Urinary bladder (tissue), 4 donors: ENCODE data around the gene SLC25A22. TPM values are rescaled to one million over a fixed set of nuclear protein-coding genes. Genes with fewer than 3 reads are reported as not detected.

Experiments
- DNase-seq: peaks from one replicate; pipeline ENCODE4 v3.0.0-alpha.2; 2015; ENCODE audit errors: extremely low spot score
- H3K27ac ChIP-seq: one replicate; pipeline ENCODE4 v1.5.1; 2013; ENCODE audit warnings: low read depth, mild to moderate bottlenecking, moderate library complexity
- H3K36me3 ChIP-seq: one replicate; pipeline ENCODE4 v1.6.1; 2013; ENCODE audit warnings: mild to moderate bottlenecking, moderate library complexity; ENCODE audit not compliant: insufficient read depth
- H3K4me1 ChIP-seq: one replicate; pipeline ENCODE4 v1.6.1; 2013; ENCODE audit warnings: mild to moderate bottlenecking, moderate library complexity; ENCODE audit not compliant: insufficient read depth
- H3K4me3 ChIP-seq: one replicate; pipeline ENCODE4 v1.5.1; 2013; ENCODE audit warnings: low read depth, low read length
- WGBS: extraction: QIAGEN DNeasy Blood & Tissue Kit; methylation state at CpG from one replicate; pipeline ENCODE4 v1.1.7; 2013; 5-methylcytosine and 5-hydroxymethylcytosine counted together
- polyA plus RNA-seq: library from polyadenylated mRNA; stranded (reverse); fragments of 200-250 nt; gene quantifications from one replicate; pipeline ENCODE4 v1.2.3, GENCODE V29; 2013
- total RNA-seq: library from RNA; depleted of rRNA; stranded (reverse); fragments of >200 nt; gene quantifications from one replicate; pipeline ENCODE4 v1.2.3, GENCODE V29; 2014
- donor health status: healthy with polysubstance abuse.
- donor health status: healthy.

Gene SLC25A22
- total and polyA plus RNA-seq, 2 donors: 7.5 to 17.1 TPM

DNA sequence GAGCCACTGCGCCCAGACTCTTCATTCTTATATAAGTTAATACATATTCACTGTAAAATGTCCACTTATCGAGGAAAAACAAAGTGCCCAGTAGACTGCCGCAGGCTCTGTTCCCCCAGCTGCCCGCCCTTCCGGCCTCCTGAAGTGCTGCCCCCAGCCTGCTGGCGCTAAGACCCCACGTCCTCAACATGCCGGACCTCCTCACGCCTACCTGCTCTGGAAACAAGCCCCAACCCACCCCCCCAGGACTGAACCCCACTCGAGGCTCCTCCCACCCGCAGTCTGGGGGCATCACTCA lies 21.9 kb downstream of the SLC25A22 start:
- H3K4me1 ChIP-seq: no peaks in the 10 kb centered on the region
- 31% methylated on average over 11 of the region's 11 CpGs for WGBS
- peak overlapping the region; percentile 85 for H3K4me3 ChIP-seq

DNA sequence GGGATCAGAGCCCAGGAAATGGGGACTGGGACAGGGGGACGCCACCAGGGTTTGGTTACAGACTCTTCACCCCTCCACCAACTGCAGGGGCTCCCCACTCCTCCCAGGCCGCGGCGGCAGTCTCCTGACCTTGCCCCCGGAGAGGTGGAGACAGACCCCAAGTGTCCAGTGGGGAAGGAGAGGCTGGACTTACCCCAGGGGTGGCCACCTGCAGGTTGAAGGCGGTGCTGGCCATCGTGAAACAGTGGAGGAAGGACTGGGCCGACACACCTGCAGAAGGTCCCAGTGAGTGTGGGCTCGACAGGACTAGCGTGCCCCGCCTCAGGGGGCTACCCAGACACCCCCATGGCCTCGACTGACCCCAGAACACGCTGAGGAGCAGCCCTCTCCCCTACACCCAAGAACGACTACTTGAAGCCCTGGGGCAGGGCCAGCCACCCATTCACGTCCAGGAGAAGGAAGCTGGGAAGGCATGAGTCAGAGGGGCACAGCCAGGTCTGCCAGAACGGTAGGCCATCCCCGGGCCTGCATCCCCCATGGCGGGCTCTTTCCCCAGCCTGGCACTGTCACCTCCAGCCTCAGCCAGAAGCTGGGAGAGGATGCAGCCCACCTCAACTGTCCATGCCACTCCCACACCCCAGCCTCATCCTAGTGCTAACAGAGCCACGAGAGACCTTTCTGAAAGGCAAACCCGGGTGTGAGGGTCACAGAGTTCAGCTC lies 23.0 kb downstream of the SLC25A22 start:
- Histone ChIP-seq H3K27ac (no peak overlapping the region), H3K4me1 (no peaks in the 10 kb centered on the region), H3K4me3 (no peak overlapping the region), H3K36me3 (peaks cover 6% of the 10 kb centered on the region)
- WGBS: 70% methylated on average over 20 of the region's 20 CpGs
- no peak for DNase-seq

More for the DNA sequence above, 21.9 kb downstream of the SLC25A22 start:
- H3K27ac ChIP-seq: no peak overlapping the region
- H3K36me3 ChIP-seq: no peaks in the 10 kb centered on the region
- DNase-seq: no peak

DNA sequence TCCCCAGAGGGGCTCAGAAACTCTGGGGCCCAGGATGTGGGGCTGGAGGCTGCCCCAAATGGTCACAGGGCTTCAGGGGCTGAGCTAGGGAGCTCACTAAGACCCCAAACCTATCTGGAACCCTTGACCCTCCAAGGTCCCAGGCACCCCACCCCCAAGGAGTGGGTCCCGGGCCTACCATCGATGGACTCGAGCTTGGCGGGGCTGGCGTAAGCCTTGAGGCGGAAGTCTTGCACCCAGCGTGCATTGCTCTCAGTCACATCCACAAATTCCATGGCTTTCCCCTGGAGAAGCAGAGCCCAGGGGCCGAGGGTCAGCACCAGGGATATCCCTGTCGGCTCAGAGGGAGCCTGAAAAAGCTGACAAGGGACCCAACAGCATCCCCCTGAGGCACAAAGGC lies 24.3 kb downstream of the SLC25A22 start:
- Histone ChIP-seq H3K4me3 (no peak overlapping the region), H3K36me3 (peaks cover 8% of the 10 kb centered on the region), H3K27ac (no peak overlapping the region), H3K4me1 (no peaks in the 10 kb centered on the region)
- no peak for DNase-seq
- 87% methylated on average over 9 of the region's 9 CpGs for WGBS

DNA sequence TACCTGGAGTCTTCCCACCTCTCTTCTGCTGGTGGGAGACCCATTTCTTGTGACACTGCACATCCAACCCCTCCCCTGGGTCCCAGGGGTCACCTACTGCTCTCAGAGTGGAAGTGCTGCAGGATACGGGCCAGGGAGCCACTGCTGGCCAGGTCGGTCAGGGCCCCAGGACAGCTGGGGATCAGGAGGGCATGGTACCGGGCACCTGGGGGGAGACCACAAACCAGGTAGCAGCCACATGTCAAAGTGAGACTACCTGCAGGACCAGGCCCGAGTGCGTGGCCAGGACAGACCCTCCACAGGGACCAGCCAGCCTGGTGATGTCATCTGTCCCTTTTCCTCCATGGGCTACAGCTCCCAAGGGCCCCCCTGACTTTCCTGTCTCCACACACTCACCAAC lies 24.7 kb downstream of the SLC25A22 start:
- WGBS: 92% methylated on average over 5 of the region's 5 CpGs
- peaks cover 8% of the 10 kb centered on the region for H3K36me3 ChIP-seq

DNA sequence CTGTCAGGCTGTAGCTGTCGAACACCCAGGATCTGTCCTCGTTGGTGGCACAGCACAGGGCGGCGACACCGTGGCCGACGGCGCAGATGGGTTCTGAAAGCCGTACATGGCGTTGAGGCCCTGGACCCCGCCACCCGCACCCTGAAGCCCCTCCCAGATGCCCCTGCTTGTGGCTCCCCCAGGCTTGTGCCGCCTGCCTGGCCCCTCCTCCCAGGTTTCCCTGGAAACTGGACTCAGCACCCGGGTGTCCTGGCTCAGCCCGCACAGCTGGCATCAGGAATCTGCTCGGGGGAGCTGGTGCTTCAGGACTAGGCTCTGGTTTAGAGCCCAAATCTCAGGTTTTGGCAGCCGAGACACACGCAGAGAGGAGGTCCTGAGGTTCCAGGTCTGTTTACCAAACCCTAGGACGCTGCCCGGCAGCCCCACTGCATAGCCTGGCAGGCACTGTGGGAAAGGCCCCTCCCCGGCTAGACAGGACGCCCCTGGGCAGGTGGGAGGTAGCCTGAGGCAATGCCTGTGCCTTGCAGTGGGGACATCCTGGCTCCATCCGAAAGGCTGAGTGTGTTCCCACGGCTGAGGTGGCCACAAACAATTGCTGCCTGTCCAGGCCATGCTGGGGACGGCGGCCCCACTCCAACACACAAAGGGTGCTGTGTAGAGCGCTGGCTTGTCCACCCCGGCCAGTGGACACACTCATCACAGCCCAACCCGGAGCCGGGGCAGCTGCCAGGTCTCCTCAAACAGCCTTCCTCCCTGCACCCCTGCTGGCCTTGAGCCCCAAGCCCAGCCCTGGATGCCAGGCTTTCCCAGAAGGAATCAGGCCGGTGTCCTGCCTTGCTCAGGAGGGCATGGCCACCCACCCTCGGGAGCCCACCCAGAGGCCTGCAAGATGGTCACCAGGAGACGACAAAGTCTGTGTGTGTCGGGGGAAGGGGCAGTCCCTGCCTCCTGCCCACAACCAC lies 25.4 kb downstream of the SLC25A22 start:
- H3K27ac ChIP-seq: no peak overlapping the region
- H3K4me3 ChIP-seq: no peak overlapping the region
- peaks cover 8% of the 10 kb centered on the region for H3K36me3 ChIP-seq
- no peak for DNase-seq
- no peaks in the 10 kb centered on the region for H3K4me1 ChIP-seq
- 76% methylated on average over 34 of the region's 34 CpGs for WGBS

More for the DNA sequence above, 24.7 kb downstream of the SLC25A22 start:
- Histone ChIP-seq H3K4me3 (no peak overlapping the region), H3K4me1 (no peaks in the 10 kb centered on the region), H3K27ac (no peak overlapping the region)
- DNase-seq: no peak

GRCh38 chr11:771617-772204 lies 26.4 kb downstream of the SLC25A22 start:
- WGBS: 85% methylated on average over 15 of the region's 15 CpGs
- Histone ChIP-seq H3K27ac (no peak overlapping the region), H3K4me1 (no peaks in the 10 kb centered on the region), H3K36me3 (peaks cover 8% of the 10 kb centered on the region), H3K4me3 (no peak overlapping the region)
- DNase-seq: no peak

DNA sequence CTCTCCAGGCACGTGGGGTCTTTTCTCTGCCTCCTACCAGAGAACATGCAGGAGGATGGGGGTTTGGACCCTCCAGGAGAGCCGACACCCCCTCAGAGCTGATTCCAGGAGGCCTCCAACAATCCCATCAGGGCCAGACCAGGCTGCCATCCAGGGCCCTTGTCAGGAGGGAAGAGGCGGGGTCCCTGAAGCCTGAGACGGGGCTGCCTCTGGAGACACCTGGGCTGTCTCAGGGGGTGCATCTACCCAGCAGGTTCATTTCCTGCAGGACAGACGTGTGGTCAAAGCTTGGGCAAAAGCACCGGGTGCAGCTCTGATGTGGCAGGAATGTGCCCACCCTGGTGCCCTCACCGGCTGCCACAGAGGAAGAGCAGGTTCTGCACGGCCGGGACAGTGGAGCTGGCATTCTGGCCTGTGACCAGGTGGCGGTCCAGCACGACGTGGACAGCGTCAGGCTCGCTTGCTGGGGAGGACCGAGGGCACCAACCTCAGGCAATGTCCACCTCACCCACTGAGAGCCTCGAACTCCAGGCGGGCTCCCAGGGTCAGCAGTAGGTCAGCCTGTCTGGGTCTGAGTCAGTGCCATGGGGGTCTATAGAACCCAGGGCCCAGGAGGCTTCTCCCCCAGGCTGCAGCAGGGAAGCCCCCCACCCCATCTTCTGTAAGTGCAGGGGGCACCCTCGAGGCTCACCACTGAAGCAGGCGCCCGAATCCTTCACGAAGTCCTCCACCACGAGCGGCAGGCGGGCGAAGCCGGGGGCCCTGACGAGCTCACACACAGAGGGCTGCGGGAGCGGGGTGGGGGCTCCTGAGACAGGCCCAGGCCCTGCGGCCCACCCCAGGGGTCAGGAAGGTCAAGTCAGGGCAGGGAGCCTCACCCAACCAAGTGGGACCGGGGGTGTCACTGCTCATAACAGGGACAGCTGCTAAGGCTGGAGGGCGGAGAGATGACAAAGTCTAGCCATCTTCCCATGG lies 27.2 kb downstream of the SLC25A22 start:
- DNase-seq: no peak
- Histone ChIP-seq H3K27ac (no peak overlapping the region), H3K4me1 (no peaks in the 10 kb centered on the region), H3K36me3 (peaks cover 10% of the 10 kb centered on the region), H3K4me3 (no peak overlapping the region)
- WGBS: 90% methylated on average over 32 of the region's 32 CpGs

DNA sequence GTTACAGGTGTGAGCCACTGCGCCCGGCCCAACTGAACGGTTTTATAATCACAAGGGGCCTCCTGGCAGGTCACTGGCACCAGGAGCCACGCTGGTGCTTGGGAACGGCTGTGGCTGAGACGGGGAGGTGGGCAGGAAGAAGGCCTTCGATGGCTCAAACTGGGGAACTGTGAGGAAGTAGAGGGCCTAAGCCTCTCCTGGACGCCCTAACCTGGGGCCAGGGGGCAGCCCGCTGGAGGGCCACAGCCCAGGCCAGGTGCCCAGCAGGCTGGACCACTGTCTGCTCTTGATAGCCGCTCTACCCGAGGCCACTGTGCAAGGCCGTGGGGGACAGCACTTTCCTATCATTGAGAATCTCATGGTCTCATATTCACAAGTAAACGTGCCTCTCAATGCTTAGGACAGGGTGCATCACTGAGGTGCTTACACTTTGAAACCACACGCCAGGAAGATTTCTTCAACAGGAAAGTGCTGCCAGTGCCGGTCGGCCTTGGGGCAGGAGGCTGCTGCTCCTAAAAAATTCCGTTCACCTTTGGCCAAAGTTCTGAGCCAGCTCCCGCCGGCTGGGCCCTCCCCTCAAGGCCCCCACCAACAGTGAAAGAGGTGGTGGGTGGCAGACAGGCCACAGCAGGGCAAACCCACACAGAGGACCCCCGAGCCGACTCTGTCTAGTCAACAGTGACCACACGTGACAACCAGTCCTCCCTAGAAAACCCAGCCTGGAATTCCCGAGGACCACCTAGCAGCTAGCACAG lies 28.0 kb downstream of the SLC25A22 start:
- H3K4me3 ChIP-seq: no peak overlapping the region
- WGBS: 89% methylated on average over 23 of the region's 23 CpGs
- peaks cover 10% of the 10 kb centered on the region for H3K36me3 ChIP-seq
- H3K27ac ChIP-seq: no peak overlapping the region
- DNase-seq: no peak
- no peaks in the 10 kb centered on the region for H3K4me1 ChIP-seq

DNA sequence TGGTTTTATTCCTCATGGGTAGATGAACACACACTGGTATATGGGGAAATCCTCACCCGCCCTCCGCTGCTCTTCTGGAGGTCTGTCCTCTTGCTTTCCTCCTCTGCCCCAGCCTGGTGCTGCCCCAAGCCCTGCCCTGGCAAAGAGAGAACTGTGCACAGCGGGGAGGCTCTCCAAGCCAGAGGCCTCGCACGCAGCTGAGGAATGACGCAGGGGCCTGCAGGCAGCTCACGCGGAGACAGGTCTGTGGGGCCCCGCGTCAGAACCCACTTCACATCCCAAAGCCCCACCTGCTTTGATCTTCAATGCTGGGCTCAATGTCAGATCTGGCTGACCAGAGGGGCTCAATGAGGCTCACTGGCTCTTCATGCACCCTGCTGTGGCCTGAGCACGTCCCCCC lies 30.8 kb downstream of the SLC25A22 start:
- Histone ChIP-seq H3K27ac (no peak overlapping the region), H3K36me3 (peaks cover 10% of the 10 kb centered on the region), H3K4me1 (no peaks in the 10 kb centered on the region), H3K4me3 (no peak overlapping the region)
- WGBS: 94% methylated on average over 11 of the region's 11 CpGs
- DNase-seq: no peak

DNA sequence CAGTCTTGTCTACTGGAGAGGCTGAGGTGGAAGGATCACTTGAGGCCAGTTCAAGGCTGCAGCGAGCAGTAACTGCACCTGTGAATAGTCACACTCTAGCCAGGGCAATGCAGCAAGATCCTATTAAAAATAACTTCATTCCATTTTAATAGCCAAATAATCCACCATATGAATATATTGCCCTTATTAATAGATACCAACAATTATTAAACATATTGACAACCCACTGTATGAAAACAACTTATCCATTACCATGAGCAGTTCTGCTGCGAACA lies 31.2 kb downstream of the SLC25A22 start:
- Histone ChIP-seq H3K4me3 (no peak overlapping the region), H3K27ac (no peak overlapping the region), H3K36me3 (peaks cover 10% of the 10 kb centered on the region), H3K4me1 (no peaks in the 10 kb centered on the region)
- no peak for DNase-seq
- WGBS: 97% methylated on average over 2 of the region's 2 CpGs

GRCh38 chr11:766106-766935 lies 31.8 kb downstream of the SLC25A22 start:
- no peak for DNase-seq
- WGBS: 75% methylated on average over 11 of the region's 11 CpGs
- Histone ChIP-seq H3K36me3 (peaks cover 10% of the 10 kb centered on the region), H3K4me1 (no peaks in the 10 kb centered on the region), H3K4me3 (no peak overlapping the region), H3K27ac (no peak overlapping the region)

DNA sequence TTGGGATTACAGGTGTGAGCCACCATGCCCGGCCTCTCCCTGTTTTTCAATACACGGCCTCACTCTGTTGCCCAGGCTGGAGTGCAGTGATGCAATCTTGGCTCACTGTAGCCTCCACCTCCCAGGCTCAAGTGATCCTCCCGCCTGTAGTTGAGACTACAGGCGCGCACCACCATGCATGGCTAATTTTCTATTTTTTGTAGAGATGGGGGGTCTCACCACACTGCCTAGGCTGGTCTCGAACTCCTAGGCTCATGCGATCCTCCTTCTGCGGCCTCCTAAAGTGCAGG lies 32.3 kb downstream of the SLC25A22 start:
- H3K4me3 ChIP-seq: no peak overlapping the region
- 96% methylated on average over 8 of the region's 8 CpGs for WGBS
- no peak overlapping the region for H3K27ac ChIP-seq
- no peak for DNase-seq
- no peaks in the 10 kb centered on the region for H3K4me1 ChIP-seq
- H3K36me3 ChIP-seq: peaks cover 10% of the 10 kb centered on the region
